Metanephros (tissue), 2 donors: ENCODE measurements around the gene TACC3. TPM values are rescaled to one million over a fixed set of nuclear protein-coding genes. Genes with fewer than 3 reads are reported as not detected.

Experiments used
- small RNA-seq: library from RNA; depleted of rRNA; stranded (forward); fragments of <200 nt; gene quantifications from one replicate; pipeline ENCODE3, GENCODE V24; 2014; ENCODE audit warnings: low replicate concordance
- total RNA-seq: library from RNA; depleted of rRNA; stranded (reverse); fragments of >200 nt; gene quantifications from one replicate; pipeline ENCODE4 v1.2.3, GENCODE V29; 2014

The TACC3 gene
- 32.9 TPM for total RNA-seq

DNA sequence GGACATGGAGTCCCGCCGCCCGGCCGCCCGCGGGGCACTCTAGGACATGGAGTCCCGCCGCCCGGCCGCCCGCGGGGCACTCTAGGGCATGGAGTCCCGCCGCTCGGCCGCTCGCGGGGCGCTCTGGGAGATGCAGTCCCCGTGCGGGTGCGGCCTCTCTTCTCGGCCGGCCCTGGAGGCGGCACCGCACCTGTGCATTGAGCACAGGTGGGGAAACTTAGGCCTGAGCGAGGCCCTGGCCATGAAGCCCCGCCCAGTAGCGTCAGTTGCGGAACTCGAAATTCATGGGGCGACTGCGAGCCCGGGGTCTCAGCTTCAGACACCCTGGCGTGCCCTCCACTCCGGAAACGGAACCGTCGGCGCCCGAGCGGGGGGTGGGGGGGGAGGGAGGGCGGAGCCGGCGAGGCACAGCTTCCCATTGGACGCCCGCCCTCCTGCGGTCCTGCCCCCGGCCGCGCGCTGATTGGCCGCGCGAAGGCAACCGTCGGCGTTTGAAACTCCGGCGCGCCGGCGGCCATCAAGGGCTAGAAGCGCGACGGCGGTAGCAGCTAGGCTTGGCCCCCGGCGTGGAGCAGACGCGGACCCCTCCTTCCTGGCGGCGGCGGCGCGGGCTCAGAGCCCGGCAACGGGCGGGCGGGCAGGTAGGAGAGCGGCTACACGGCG lies at the start of gene TACC3, which contains the start of gene TMEM129:
TACC3 (plus strand) TSS at position 519 of the 663 bp plus-strand sequence. CDS start 1,901 bp downstream, outside the sequence.
TMEM129 (minus strand) TSS at position 321 of the 663 bp plus-strand sequence. CDS start 486 bp downstream, outside the sequence.

DNA sequence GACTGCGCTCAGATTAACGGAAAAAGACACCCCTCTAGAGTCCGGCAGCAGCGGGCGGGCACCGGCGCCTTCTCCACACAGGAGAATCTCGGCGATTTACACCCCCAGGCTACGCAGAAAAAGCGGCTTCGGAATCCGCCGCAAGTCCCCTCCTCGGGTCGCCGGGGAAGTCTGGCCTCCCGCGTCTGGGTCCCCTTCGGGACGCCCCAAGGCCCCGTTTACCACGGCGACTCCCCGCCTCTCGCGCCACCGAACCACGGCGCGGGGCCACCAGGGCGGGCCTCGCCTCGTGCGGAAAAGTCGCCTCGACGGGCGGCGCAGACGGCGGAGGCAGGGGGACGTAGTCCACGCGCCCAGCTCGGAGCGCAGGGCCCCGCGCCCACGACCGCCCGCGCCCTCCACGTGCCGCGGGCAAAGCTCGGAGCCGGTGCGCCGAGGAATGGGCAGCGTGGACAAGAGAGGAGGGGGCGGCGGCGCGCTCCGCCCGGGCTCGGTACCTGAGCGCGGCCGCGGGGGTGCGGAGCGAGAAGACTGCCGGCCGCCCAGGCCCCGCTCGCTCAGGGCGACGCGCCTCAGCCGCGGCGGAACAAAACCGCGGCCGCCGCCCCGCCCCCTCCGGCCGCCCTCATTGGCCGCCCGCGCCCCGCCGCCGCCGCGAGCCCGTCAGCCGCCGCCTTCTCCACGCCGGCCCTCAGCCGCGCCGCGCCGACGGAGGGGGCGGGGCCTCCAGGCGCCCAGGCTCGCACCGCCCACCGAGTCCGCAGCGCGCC lies 37.4 kb upstream of the TACC3 start, which contains the start of gene FAM53A:
FAM53A (minus strand) TSS at position 578 of the 770 bp plus-strand sequence. CDS start 15,572 bp downstream, outside the sequence.

GRCh38 chr4:1712216-1713002 lies 8.9 kb upstream of the TACC3 start, which contains the start of gene SLBP:
Gene SLBP (minus strand): TSS chr4:1712319. CDS start chr4:1712188, 131 bp downstream.

DNA sequence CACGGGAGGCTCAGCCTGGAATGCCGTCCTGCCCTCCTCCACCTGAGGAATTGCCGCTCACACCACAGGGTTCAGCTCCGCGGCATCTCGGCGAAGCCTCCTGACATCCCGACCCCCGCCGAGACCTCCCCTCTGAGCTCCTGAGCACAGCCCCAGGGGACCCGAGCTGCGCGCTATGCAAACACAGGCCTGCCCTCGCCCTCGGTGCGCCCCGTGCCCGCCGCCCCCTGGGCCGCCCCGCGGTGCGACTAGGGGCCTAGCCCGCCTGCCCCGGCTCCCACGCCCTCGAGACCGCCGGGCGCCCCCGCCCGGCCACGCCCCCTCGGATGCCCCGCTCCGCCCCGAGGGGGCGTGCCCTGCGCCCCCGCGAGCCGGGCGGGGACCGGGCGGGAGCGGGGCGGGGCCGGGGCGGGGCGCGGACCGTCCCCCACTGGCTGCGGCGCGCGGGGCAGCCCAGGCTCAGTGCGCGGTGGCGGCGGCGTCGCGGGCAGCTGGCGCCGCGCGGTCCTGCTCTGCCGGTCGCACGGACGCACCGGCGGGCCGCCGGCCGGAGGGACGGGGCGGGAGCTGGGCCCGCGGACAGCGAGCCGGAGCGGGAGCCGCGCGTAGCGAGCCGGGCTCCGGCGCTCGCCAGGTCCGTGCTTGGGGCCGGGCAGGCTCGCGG lies 71.6 kb downstream of the TACC3 start, which contains the start of gene FGFR3:
FGFR3 (plus strand) TSS at position 462 of the 664 bp plus-strand sequence. CDS start 642 bp downstream, outside the sequence.

Small RNA genes within 50 kb of the gene (small RNA-seq; reads per million reads assigned to genes)
- not detected for gene RF00019

Other genes with a start within 250 kb of the TACC3 start
- 3.7 TPM for gene FAM53A, start 37.2 kb upstream of the TACC3 start, total RNA-seq
- 47.1 TPM for gene SLBP, start 9.2 kb upstream of the TACC3 start, total RNA-seq
- 47.3 TPM for gene TMEM129, start 198 bp upstream of the TACC3 start, total RNA-seq
- gene FGFR3, start 71.8 kb downstream of the TACC3 start, total RNA-seq = 97.0 TPM
- 40.8 TPM for gene LETM1, start 134.6 kb downstream of the TACC3 start, total RNA-seq
- gene NSD2, start 149.9 kb downstream of the TACC3 start, total RNA-seq = 51.4 TPM